Stimulated activated naive B cell treated with anti-CD40 and anti-IgM and Interleukin-4, amounts not matched to agents 10 μg/mL and 1 μg/mL and 100 μg/mL, for 72 hours (primary cell): Measurements from ENCODE around the gene RAB3A.
A peak's percentile ranks its signal among the peaks of the same experiment; 100 is the strongest.
"Not testable (repeated sequence)": the region's sequence is repeated elsewhere in the genome, so short reads cannot be mapped to it uniquely, and the experiment has no call there.

ENCODE experiments used
- ATAC-seq, 2 donors: fragments of 150-1000 bp; cut with Tn5 transposase; replicated peaks; 2 replicates each; pipeline ENCODE4 v1.10.0; 2021; ENCODE audit warnings: moderate library complexity in 1 of 2
- DNase-seq: peaks from one replicate; pipeline ENCODE4 v3.0.0; 2021
- H3K27ac Mint-ChIP-seq: one replicate; pipeline ENCODE4 v1.8.0; 2022; ENCODE audit warnings: mild to moderate bottlenecking, mixed read lengths
- H3K27me3 Mint-ChIP-seq, 2 donors: one replicate each; pipeline ENCODE4 v1.8.0; 2022; ENCODE audit warnings: mixed read lengths in 2 of 2
- H3K36me3 Mint-ChIP-seq, 2 donors: one replicate each; pipeline ENCODE4 v1.8.0; 2022; ENCODE audit warnings: mixed read lengths in 2 of 2, mild to moderate bottlenecking in 1 of 2
- H3K4me1 Mint-ChIP-seq, 2 donors: one replicate each; pipeline ENCODE4 v1.8.0; 2022; ENCODE audit warnings: mixed read lengths in 2 of 2, mild to moderate bottlenecking in 1 of 2
- H3K4me3 Mint-ChIP-seq, 2 donors: one replicate each; pipeline ENCODE4 v1.8.0; 2022; ENCODE audit warnings: mild to moderate bottlenecking in 2 of 2, mixed read lengths in 2 of 2, moderate library complexity in 1 of 2
- H3K9me3 Mint-ChIP-seq, 2 donors: one replicate each; pipeline ENCODE4 v1.8.0; 2022; ENCODE audit warnings: mixed read lengths in 2 of 2, mild to moderate bottlenecking in 1 of 2

Gene RAB3A

DNA sequence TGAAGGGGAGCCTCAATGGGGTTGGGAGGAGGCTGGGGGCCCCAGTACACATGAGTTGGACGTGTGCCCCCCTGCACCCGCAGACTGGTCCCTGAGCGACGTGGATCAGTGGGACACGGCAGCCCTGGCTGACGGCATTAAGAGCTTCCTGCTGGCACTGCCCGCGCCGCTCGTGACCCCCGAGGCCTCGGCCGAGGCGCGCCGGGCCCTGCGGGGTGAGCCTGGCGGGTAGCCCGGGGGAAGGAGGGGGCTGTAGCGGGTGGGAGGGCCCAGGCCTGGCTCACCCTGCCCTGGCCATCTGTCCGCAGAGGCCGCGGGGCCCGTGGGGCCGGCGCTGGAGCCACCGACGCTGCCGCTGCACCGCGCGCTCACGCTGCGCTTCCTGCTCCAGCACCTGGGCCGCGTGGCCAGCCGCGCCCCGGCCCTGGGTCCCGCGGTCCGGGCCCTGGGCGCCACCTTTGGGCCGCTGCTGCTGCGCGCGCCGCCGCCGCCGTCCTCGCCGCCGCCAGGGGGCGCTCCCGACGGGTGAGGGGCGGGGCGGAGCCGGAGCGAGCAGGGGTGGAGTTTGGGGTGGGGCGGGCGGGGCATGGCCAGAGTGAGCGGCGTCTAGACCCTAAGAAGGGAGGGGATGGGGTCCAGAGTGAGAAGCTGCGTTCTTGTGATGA is 42.7 kb downstream of the RAB3A start:
- Mint-ChIP-seq H3K36me3 (peaks cover 20 to 36% of the 10 kb centered on the region in 2 donors), H3K4me1 (peaks cover 22 to 24% of the 10 kb centered on the region in 2 donors), H3K27me3 (no peaks in the 10 kb centered on the region), H3K4me3 (peak overlapping the region; percentile 77 to 80), H3K27ac (peak overlapping the region; percentile 86), H3K9me3 (peaks cover 0 to 1% of the 10 kb centered on the region in 2 donors)
- DNase-seq, result peak; percentile 73
- peak; percentile 93 to 95 for ATAC-seq

DNA sequence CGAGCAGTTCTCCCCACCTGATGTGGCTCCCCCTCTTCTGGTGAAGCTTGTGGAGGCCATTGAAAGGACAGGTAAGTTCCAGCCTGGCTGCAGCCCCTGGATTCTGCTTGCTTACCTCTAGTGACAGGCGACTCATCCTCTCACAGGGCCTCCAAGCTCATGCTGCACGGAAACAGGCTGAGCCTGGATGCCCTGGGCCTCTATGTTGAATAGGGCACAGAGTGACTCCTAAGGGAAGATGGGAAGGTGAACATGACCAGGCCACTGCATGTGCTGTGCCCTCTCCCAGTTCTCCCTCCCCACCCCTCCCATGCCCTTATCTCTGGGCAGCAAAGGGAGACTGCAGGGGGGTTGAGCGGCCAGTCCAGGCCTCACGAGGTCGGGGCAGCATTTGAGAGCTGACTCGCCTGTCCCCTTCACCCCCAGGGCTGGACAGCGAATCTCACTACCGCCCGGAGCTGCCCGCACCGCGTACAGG is 43.3 kb downstream of the RAB3A start:
- peaks cover 14 to 31% of the 10 kb centered on the region in 2 donors for H3K36me3 Mint-ChIP-seq
- no peaks in the 10 kb centered on the region for H3K9me3 Mint-ChIP-seq
- H3K27me3 Mint-ChIP-seq, result no peaks in the 10 kb centered on the region
- no peak for DNase-seq
- H3K4me3 Mint-ChIP-seq, result peak overlapping the region; percentile 77 to 80
- peak; percentile 1 for ATAC-seq
- peak overlapping the region; percentile 86 for H3K27ac Mint-ChIP-seq
- peaks cover 23 to 25% of the 10 kb centered on the region in 2 donors for H3K4me1 Mint-ChIP-seq

DNA sequence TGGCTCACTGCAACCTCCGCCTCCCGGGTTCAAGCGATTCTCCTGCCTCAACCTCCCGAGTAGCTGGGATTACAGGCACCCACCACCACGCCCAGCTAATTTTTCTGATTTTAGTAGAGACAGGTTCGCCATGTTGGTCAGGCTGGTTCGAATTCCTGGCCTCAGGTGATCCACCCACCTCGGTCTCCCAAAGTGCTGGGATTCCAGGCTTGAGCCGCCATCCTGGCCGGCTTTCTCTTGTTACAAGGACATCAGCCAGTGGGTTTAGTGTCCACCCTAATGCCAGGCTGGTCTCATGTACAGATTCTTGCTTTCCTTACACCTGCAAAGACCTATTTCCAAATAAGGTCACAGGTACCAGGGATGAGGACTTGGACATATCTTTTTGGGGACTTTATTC is 44.0 kb downstream of the RAB3A start:
- no peak overlapping the region for H3K27ac Mint-ChIP-seq
- no peak for ATAC-seq
- peaks cover 16 to 32% of the 10 kb centered on the region in 2 donors for H3K36me3 Mint-ChIP-seq
- H3K9me3 Mint-ChIP-seq, result no peaks in the 10 kb centered on the region
- H3K4me3 Mint-ChIP-seq, result no peak overlapping the region
- H3K27me3 Mint-ChIP-seq, result no peaks in the 10 kb centered on the region
- no peak for DNase-seq
- H3K4me1 Mint-ChIP-seq, result peaks cover 25 to 29% of the 10 kb centered on the region in 2 donors

DNA sequence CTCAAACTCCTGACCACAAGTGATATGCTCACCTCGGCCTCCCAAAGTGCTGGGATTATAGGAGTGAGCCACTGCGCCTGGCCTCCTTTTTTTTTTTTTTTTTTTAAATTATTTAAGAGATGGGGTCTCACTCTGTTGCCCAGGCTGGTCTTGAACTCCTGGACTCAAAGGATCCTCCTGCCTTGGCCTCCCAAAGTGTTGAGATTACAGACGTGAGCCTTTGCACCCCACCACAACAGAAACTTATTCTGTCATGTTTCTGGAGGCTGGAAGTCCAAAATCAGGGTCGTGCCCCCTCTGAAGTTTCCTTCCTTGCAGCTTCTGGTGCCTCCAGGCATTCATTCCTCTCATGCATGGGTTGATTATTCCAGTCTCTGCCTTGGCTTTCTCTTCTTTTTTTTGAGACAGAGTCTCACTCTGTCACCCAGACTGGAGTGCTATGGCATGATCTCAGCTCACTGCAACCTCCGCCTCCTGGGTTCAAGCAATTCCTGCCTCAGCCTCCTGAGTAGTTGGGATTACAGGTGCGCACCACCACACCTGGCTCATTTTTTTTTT is 44.7 kb downstream of the RAB3A start:
- Mint-ChIP-seq H3K36me3 (peaks cover 16 to 32% of the 10 kb centered on the region in 2 donors), H3K4me1 (peaks cover 30 to 36% of the 10 kb centered on the region in 2 donors)
- not testable (repeated sequence) for H3K27me3 Mint-ChIP-seq, ATAC-seq, H3K4me3 Mint-ChIP-seq, H3K27ac Mint-ChIP-seq, DNase-seq, H3K9me3 Mint-ChIP-seq

DNA sequence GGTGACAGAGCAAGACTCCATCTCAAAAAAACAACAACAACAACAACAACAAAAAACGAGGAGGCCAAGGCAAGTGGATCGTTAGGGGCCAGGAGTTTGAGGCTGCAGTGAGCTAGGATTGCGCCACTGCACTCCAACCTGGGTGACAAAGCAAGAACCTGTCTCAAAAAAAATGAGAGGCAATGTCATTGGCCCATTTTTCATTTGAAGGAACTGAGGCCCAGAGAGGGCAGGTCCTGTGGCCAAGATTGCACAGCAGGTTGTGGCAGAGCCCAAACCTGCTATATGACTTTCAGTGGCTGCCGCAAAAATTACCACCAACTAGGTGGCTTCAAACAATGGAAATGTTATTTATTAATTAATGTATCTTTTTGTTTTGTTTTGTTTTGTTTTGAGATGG is 45.4 kb downstream of the RAB3A start:
- no peaks in the 10 kb centered on the region for H3K27me3 Mint-ChIP-seq
- H3K27ac Mint-ChIP-seq, result no peak overlapping the region
- ATAC-seq (no peak), DNase-seq (no peak)
- peaks cover 14 to 30% of the 10 kb centered on the region in 2 donors for H3K36me3 Mint-ChIP-seq
- no peak overlapping the region for H3K4me3 Mint-ChIP-seq
- H3K9me3 Mint-ChIP-seq, result no peaks in the 10 kb centered on the region
- H3K4me1 Mint-ChIP-seq, result peaks cover 32 to 41% of the 10 kb centered on the region in 2 donors

DNA sequence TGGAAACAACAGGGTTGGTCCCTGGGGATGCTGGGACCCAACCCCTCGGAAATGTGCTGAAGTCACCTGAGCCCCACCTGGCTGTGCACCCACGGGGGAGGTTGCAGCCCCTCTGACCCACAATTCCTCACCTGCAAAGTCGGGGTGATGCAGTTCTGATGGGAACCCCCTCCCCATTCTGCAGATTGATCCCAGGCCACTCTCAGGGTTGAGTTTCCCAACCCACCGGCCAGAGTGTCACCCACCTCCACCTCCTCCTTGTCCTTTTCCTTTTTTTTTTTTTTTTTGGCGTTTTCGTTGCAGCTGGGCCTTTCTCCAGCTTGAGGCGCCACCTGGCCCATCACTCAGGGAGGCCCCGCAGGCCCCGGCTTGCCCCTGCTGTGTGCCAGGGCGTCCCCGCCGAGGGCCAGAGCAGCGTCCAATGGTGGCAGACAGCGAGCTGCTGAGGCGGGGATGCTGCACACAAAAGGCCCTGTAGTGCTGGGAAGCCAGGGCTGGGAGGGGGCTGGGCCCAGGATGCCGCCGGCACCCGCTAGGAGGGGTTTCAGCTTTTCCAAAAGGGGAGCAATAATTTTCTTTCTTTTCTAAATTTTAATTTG is 46.3 kb downstream of the RAB3A start:
- peaks cover 30 to 44% of the 10 kb centered on the region in 2 donors for H3K4me1 Mint-ChIP-seq

DNA sequence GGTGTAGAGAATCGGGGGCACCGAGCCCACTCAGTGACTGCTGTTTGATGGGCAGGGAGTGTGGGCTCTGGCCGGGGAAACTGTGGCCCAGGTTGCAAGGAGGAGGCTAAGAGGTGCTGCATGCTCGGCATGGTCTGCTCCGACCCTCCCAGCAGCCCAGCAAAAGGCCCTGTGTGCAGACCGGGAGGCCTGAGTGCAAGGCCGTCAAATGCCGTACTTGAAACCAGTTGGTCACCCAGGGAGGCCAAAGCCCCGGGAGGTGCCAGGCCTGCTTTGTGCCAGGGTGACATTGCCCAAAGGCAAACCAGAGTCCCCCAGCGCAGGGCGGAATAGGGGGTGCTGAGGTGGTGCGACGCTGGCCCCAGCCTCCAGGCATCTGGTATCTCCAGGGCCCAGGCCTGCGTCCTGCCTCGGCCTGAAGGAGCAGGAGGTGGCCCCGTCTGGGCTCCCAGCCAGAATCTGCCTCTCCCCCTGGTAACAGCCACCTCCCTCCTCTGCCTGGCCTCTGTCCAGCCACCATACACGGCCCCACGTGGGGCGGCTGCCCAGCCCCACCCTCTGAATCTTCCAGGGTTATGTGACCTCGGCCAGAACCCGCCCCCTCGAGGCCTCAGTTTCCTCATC is 46.9 kb downstream of the RAB3A start:
- Mint-ChIP-seq H3K36me3 (peaks cover 11 to 19% of the 10 kb centered on the region in 2 donors), H3K4me3 (no peak overlapping the region), H3K4me1 (peaks cover 31 to 48% of the 10 kb centered on the region in 2 donors), H3K9me3 (no peaks in the 10 kb centered on the region), H3K27me3 (no peaks in the 10 kb centered on the region), H3K27ac (no peak overlapping the region)
- ATAC-seq (no peak), DNase-seq (no peak)

More for the DNA sequence above, 46.3 kb downstream of the RAB3A start:
- Mint-ChIP-seq H3K27ac (no peak overlapping the region), H3K9me3 (no peaks in the 10 kb centered on the region), H3K4me3 (no peak overlapping the region), H3K36me3 (peaks cover 11 to 24% of the 10 kb centered on the region in 2 donors), H3K27me3 (no peaks in the 10 kb centered on the region)
- DNase-seq (no peak), ATAC-seq (no peak)

DNA sequence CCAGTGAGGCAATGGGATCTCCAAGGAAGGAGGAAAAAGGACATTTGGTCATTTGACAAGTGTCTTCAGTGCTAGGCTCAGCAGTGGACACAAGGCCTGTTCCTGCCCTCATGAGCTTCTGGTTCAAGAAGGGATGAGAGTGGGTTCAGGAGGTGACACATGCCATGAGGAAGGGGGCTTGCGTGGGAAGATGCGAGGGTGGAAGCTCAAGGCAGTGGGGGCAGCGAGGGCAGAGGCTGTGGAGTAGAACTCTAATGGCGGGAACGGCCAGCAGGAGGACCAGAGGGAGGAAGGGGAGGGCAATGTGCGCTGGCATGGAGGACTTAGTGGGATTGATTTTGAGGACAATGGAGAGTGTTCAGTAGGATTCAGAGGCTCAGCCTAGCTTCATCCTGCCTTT is 47.6 kb downstream of the RAB3A start:
- H3K27ac Mint-ChIP-seq, result no peak overlapping the region
- no peak overlapping the region for H3K4me3 Mint-ChIP-seq
- ATAC-seq (no peak), DNase-seq (no peak)
- H3K36me3 Mint-ChIP-seq, result peaks cover 14 to 22% of the 10 kb centered on the region in 2 donors
- H3K4me1 Mint-ChIP-seq, result peaks cover 29 to 50% of the 10 kb centered on the region in 2 donors
- H3K9me3 Mint-ChIP-seq, result no peaks in the 10 kb centered on the region
- H3K27me3 Mint-ChIP-seq, result no peaks in the 10 kb centered on the region

DNA sequence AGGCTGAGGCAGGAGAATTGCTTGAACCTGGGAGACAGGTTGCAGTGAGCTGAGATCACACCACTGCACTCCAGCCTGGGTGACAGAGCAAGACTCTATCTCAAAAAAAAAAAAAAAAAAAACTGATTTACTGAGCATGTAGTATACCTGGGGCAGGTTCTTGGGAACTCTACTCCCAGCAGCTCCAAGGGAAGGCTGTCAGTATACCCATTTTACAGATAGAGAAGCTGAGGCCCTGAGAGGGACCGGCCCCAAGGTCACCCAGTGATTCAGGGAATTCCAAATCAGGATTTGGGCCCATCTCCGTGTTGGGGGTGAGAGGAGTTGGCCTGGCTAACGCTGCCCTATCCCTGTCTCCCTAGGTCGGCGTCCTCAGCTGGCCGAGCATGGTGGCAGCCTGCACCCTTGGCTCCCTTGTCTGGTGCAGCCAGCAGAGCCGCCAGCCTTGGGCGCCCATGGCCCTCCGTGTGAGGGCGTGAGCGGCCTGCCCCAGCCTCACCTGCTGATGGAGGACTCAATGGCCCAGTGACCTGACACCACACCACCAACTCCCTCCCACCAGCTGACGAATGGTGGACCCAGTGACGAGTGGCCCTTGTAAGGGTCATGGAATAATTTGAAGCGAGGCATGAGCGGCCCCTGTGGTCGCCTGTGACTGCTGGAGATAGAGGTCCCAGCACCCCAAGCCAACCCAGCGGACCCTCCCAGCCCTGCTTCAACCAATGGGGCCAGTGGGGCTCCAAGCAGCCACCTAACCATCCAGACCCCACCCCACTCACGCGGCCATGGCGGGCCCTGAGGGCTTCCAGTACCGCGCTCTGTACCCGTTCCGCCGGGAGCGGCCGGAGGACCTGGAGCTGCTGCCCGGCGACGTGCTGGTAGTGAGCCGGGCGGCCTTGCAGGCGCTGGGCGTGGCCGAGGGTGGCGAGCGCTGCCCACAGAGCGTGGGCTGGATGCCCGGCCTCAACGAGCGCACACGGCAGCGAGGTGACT is 48.5 kb downstream of the RAB3A start:
- no peaks in the 10 kb centered on the region for H3K9me3 Mint-ChIP-seq
- DNase-seq, result no peak
- H3K27me3 Mint-ChIP-seq, result no peaks in the 10 kb centered on the region
- ATAC-seq, result no peak
- no peak overlapping the region for H3K27ac Mint-ChIP-seq
- H3K4me3 Mint-ChIP-seq, result no peak overlapping the region
- H3K36me3 Mint-ChIP-seq, result peaks cover 13 to 17% of the 10 kb centered on the region in 2 donors
- peaks cover 25 to 45% of the 10 kb centered on the region in 2 donors for H3K4me1 Mint-ChIP-seq

DNA sequence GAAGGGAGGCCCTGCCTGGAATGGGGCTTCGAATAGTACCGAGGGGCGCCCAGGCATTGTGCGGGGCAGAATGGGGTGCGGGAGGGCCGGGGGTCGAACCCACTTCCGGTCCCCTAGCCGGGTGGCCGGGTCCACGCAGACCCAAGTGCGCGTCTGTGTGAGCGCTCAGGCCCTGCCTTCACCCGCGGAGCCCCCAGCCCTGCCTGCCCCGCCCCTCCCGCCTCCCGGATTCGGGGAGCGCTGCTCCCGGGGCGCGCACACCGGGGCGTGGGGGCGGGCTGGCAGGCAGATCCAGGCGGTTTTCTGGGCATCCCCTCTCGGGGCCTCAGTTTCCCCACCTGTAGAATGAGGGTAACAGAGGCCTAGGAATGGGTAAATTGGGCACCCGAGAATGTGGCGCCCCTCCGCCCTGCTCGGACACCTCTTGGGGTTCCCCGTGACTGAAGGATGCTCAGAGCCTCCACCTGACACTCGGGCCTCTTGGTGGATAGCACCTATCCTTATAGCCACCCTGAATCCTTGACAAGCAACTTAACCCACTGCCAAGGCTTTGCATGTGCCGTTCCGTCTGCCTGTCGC is 50.2 kb downstream of the RAB3A start:
- no peak for DNase-seq
- Mint-ChIP-seq H3K36me3 (peaks cover 12 to 15% of the 10 kb centered on the region in 2 donors), H3K4me3 (peak overlapping the region; percentile 84 to 85), H3K27ac (peak overlapping the region; percentile 93), H3K9me3 (no peaks in the 10 kb centered on the region), H3K27me3 (no peaks in the 10 kb centered on the region), H3K4me1 (peaks cover 22 to 41% of the 10 kb centered on the region in 2 donors)
- no peak for ATAC-seq

DNA sequence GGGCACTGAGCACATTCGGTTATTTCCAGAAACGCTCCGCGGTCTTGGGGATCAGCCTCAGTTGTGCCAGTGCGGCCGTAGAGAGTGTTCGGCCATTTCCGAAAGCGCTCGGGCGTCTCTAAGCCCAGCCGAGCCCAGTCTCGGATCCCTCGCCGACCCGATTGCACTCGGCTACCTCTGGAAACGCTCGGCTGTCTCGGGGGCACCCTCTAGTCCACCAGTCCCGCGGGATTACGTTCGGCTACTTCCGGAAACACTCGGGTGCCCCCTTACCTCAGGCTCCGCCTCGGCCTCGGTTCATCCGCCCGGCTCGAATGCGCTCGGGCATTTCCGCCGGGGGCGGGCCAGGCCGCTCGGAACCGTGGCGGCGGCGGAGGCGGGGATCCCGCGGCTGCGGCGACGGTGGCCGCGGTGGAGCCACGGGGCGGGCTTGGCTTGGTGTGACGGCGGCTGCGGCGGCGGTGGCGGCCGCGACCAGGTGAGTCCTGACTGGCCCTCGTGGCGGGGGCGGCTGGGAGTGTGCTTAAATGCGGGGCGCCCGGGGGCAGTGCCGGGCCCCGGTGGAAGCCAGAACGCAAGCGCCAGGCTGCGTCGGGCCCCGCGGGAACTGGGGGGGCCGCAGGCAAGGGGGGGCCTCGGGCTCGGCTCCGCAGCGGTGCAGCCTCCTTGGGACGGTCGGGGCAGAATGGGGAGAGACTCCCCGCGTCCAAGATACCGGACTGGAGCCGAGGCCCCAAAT is 50.9 kb downstream of the RAB3A start, which contains the start of gene PIK3R2:
Gene PIK3R2 (plus strand): TSS at position 347 of the 739 bp plus-strand sequence. CDS start 2,717 bp downstream, outside the sequence.
- ATAC-seq, result peak; percentile 86
- Mint-ChIP-seq H3K36me3 (peaks cover 17 to 20% of the 10 kb centered on the region in 2 donors), H3K4me1 (peaks cover 24 to 46% of the 10 kb centered on the region in 2 donors), H3K27me3 (no peaks in the 10 kb centered on the region), H3K4me3 (peak within 1 kb of the TSS; percentile 84 to 85), H3K27ac (peak within 1 kb of the TSS; percentile 97), H3K9me3 (no peaks in the 10 kb centered on the region)
- peak; percentile 100 for DNase-seq

DNA sequence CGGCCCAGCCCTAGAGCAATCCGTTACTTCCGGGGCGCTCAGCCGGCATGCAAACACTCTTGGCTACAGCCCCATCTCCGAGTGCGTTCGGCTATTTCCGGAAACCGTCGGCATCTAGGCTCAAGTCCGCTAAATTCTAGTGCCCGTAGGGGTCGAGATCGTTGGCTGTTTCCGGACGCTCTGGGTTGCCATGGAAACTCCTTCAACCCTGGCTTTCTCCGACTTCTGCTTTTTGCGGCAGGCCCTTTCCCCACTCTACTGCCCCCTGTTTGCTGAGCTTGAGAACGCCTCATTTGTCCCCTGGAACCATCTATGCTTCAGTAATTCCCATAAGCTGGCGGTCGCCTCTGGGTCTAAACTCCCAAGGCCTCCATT is 51.4 kb downstream of the RAB3A start:
- ATAC-seq, result peak; percentile 78 to 82
- peaks cover 20 to 24% of the 10 kb centered on the region in 2 donors for H3K36me3 Mint-ChIP-seq
- no peaks in the 10 kb centered on the region for H3K27me3 Mint-ChIP-seq
- H3K4me3 Mint-ChIP-seq, result peak overlapping the region; percentile 84 to 85
- peak; percentile 99 for DNase-seq
- H3K27ac Mint-ChIP-seq, result peak overlapping the region; percentile 97
- no peaks in the 10 kb centered on the region for H3K9me3 Mint-ChIP-seq
- H3K4me1 Mint-ChIP-seq, result peaks cover 24 to 48% of the 10 kb centered on the region in 2 donors
